Muscle of arm (tissue), 12 donors: Measurements from ENCODE around the gene GABPA. TPM values are rescaled to one million over a fixed set of nuclear protein-coding genes. Genes with fewer than 3 reads are reported as not detected.

Source experiments
- DNase-seq: peaks from one replicate; pipeline ENCODE4 v3.0.0-alpha.2; 2013
- polyA plus RNA-seq, 12 donors: library from polyadenylated mRNA; unstranded; fragments of 120-200 nt; gene quantifications; one replicate each; pipeline ENCODE4 v1.2.1, GENCODE V29; 2013; ENCODE audit not compliant: insufficient read length in 12 of 12

GABPA gene
- polyA plus RNA-seq, 12 donors = 28.4 to 44.9 (median 39.2) TPM; not detected in 1

- DNase-seq = peak; percentile 77
Measured at GRCh38 chr21:25801217-25802014, 66.6 kb downstream of the GABPA start.

- DNase-seq = no peak
Measured at GRCh38 chr21:25806060-25806459, 71.3 kb downstream of the GABPA start.

GRCh38 chr21:25807191-25807590 lies 72.4 kb downstream of the GABPA start:
- DNase-seq = no peak

GRCh38 chr21:25809013-25809412 lies 74.2 kb downstream of the GABPA start:
- DNase-seq = no peak

- DNase-seq = no peak
Measured at GRCh38 chr21:25811186-25811585, 76.4 kb downstream of the GABPA start.

- no peak for DNase-seq
Measured at GRCh38 chr21:25813917-25814316, 79.1 kb downstream of the GABPA start.

- DNase-seq = no peak
Measured at GRCh38 chr21:25818121-25818520, 83.3 kb downstream of the GABPA start.

- DNase-seq = no peak
Measured at GRCh38 chr21:25818551-25818950, 83.8 kb downstream of the GABPA start.

Other genes starting within 250 kb of the GABPA start
- 10 to 100 TPM in 11 of 12 donors, not detected in 1; 24.6 to 37.5 (median 33.2) TPM for gene MRPL39, start 127.5 kb upstream of the GABPA start, polyA plus RNA-seq
- gene JAM2, start 95.7 kb upstream of the GABPA start, polyA plus RNA-seq = 10 to 100 TPM in 11 of 12 donors, not detected in 1; 25.8 to 56.1 (median 44.9) TPM
- 100 to 1,000 TPM in 11 of 12 donors, not detected in 1; 222 to 299 (median 256) TPM for gene ATP5PF, start 68 bp upstream of the GABPA start, polyA plus RNA-seq